OCI-LY1 (cell line): ENCODE data around the gene PDGFD.
A peak's percentile ranks its signal among the peaks of the same experiment; 100 is the strongest.

Source experiments
- H2AFZ ChIP-seq: fragments of 200-600 bp; sonication (generic), shearing (Covaris generic); 2 replicates; pipeline ENCODE4 v1.6.0; 2014; ENCODE audit warnings: antibody characterized with exemption, mild to moderate bottlenecking, low read length
- H3F3A ChIP-seq: fragments of 200-600 bp; sonication (generic), shearing (Covaris generic); 2 replicates; pipeline ENCODE4 v1.6.0; 2014; ENCODE audit warnings: mild to moderate bottlenecking, antibody characterized with exemption, low read length, moderate library complexity; ENCODE audit not compliant: insufficient read depth
- H3K27ac ChIP-seq: fragments of 200-600 bp; sonication (generic); 2 replicates; pipeline ENCODE4 v1.5.1; 2014; ENCODE audit warnings: low read length, mixed run types, mild to moderate bottlenecking, low read depth; ENCODE audit not compliant: poor library complexity, severe bottlenecking
- H3K27me3 ChIP-seq: fragments of 200-600 bp; sonication (generic); 2 replicates; pipeline ENCODE4 v1.6.0; 2014; ENCODE audit warnings: antibody characterized with exemption, mild to moderate bottlenecking, low read length, moderate library complexity; ENCODE audit not compliant: insufficient read depth
- H3K36me3 ChIP-seq: fragments of 200-600 bp; sonication (generic); 2 replicates; pipeline ENCODE4 v1.6.1; 2014; ENCODE audit warnings: mild to moderate bottlenecking, antibody characterized with exemption, low read length, moderate library complexity, mixed read lengths; ENCODE audit not compliant: insufficient read depth
- H3K4me1 ChIP-seq: fragments of 200-600 bp; sonication (generic); 2 replicates; pipeline ENCODE4 v1.5.1; 2014; ENCODE audit warnings: mild to moderate bottlenecking, low read length, moderate library complexity; ENCODE audit not compliant: insufficient read depth, severe bottlenecking
- H3K4me2 ChIP-seq: fragments of 200-600 bp; sonication (generic), shearing (Covaris generic); 2 replicates; pipeline ENCODE4 v1.6.1; 2014; ENCODE audit warnings: low read length
- H3K4me3 ChIP-seq: fragments of 200-600 bp; sonication (generic); 2 replicates; pipeline ENCODE4 v1.5.1; 2014; ENCODE audit warnings: low read length, low read depth, mild to moderate bottlenecking, mixed read lengths; ENCODE audit not compliant: poor library complexity, severe bottlenecking
- H3K79me2 ChIP-seq: fragments of 200-600 bp; shearing (Covaris generic); 2 replicates; pipeline ENCODE4 v1.6.1; 2016; ENCODE audit warnings: mixed run types, low read length, mixed read lengths; ENCODE audit not compliant: insufficient read depth
- H3K9ac ChIP-seq: fragments of 200-600 bp; sonication (generic), shearing (Covaris generic); 2 replicates; pipeline ENCODE4 v1.6.1; 2014; ENCODE audit warnings: mild to moderate bottlenecking, low read length, mixed read lengths
- H3K9me2 ChIP-seq: fragments of 200-600 bp; sonication (generic), shearing (Covaris generic); 2 replicates; pipeline ENCODE4 v1.6.1; 2014; ENCODE audit warnings: low read depth, mild to moderate bottlenecking, low read length, mixed read lengths
- H3K9me3 ChIP-seq: fragments of 200-600 bp; shearing (Covaris generic); 2 replicates; pipeline ENCODE4 v1.6.1; 2014; ENCODE audit warnings: low read length, mixed read lengths
- H4K20me1 ChIP-seq: fragments of 200-600 bp; sonication (generic), shearing (Covaris generic); 2 replicates; pipeline ENCODE4 v1.6.0; 2016; ENCODE audit warnings: mild to moderate bottlenecking, low read length; ENCODE audit not compliant: insufficient read depth
- CTCF ChIP-seq: fragments of 200-600 bp; sonication (generic), shearing (Covaris generic); IDR thresholded peaks from 2 replicates; pipeline ENCODE4 v1.5.1; 2017; ENCODE audit warnings: mild to moderate bottlenecking, antibody characterized with exemption, low read length, moderate library complexity, mixed read lengths
- EZH2 ChIP-seq: fragments of 200-600 bp; sonication (generic), shearing (Covaris generic); IDR thresholded peaks from 2 replicates; pipeline ENCODE4 v1.8.0; 2017; ENCODE audit warnings: borderline replicate concordance, mixed run types, mild to moderate bottlenecking, antibody characterized with exemption, low read length, moderate library complexity, mixed read lengths

Gene PDGFD

GRCh38 chr11:104095791-104096190, 68.2 kb downstream of the PDGFD start:
- no peak overlapping the region for H3K4me3 ChIP-seq
- H3K9me3 ChIP-seq, result no peaks in the 10 kb centered on the region
- no peaks in the 10 kb centered on the region for H3K9me2 ChIP-seq
- H3K79me2 ChIP-seq, result no peaks in the 10 kb centered on the region
- H3K4me2 ChIP-seq, result no peak overlapping the region
- TF ChIP-seq CTCF, result no peak
- H3F3A ChIP-seq, result no peaks in the 10 kb centered on the region
- no peaks in the 10 kb centered on the region for H4K20me1 ChIP-seq
- H3K4me1 ChIP-seq, result peaks cover 44% of the 10 kb centered on the region
- no peak overlapping the region for H3K27ac ChIP-seq
- H3K9ac ChIP-seq, result no peak overlapping the region
- no peaks in the 10 kb centered on the region for H3K27me3 ChIP-seq
- H3K36me3 ChIP-seq, result no peaks in the 10 kb centered on the region
- H2AFZ ChIP-seq, result no peak overlapping the region

GRCh38 chr11:104094576-104094975, 69.4 kb downstream of the PDGFD start:
- Histone ChIP-seq H3K9me2 (no peaks in the 10 kb centered on the region), H3K4me2 (no peak overlapping the region), H3K27me3 (no peaks in the 10 kb centered on the region), H3K4me3 (no peak overlapping the region), H3K9ac (no peak overlapping the region), H3K27ac (no peak overlapping the region), H3K9me3 (no peaks in the 10 kb centered on the region), H3F3A (no peaks in the 10 kb centered on the region), H2AFZ (no peak overlapping the region), H3K79me2 (no peaks in the 10 kb centered on the region), H3K36me3 (no peaks in the 10 kb centered on the region), H3K4me1 (peaks cover 54% of the 10 kb centered on the region), H4K20me1 (no peaks in the 10 kb centered on the region)
- TF ChIP-seq CTCF, result no peak
- no peak for TF ChIP-seq EZH2

GRCh38 chr11:104093426-104094280, 70.3 kb downstream of the PDGFD start:
- Histone ChIP-seq H3K27ac (no peak overlapping the region), H3F3A (no peaks in the 10 kb centered on the region), H3K4me3 (no peak overlapping the region), H2AFZ (no peak overlapping the region), H3K9ac (no peak overlapping the region), H4K20me1 (no peaks in the 10 kb centered on the region), H3K9me2 (no peaks in the 10 kb centered on the region), H3K4me2 (peak overlapping the region; percentile 20; the same call in 1 of the 2 replicates), H3K27me3 (no peaks in the 10 kb centered on the region), H3K4me1 (peaks cover 56% of the 10 kb centered on the region), H3K36me3 (no peaks in the 10 kb centered on the region), H3K9me3 (no peaks in the 10 kb centered on the region), H3K79me2 (no peaks in the 10 kb centered on the region)
- TF ChIP-seq EZH2 (no peak), CTCF (no peak)
